ENCODE measurements around the gene MT3. TPM values are rescaled to one million over a fixed set of nuclear protein-coding genes. Genes with fewer than 3 reads are reported as not detected.

The MT3 gene
- total and polyA plus RNA-seq, 2 of the 13 experiments (the other 11 are each of a cell fraction or from before 2014, with no cell fraction given) = not detected

DNA sequence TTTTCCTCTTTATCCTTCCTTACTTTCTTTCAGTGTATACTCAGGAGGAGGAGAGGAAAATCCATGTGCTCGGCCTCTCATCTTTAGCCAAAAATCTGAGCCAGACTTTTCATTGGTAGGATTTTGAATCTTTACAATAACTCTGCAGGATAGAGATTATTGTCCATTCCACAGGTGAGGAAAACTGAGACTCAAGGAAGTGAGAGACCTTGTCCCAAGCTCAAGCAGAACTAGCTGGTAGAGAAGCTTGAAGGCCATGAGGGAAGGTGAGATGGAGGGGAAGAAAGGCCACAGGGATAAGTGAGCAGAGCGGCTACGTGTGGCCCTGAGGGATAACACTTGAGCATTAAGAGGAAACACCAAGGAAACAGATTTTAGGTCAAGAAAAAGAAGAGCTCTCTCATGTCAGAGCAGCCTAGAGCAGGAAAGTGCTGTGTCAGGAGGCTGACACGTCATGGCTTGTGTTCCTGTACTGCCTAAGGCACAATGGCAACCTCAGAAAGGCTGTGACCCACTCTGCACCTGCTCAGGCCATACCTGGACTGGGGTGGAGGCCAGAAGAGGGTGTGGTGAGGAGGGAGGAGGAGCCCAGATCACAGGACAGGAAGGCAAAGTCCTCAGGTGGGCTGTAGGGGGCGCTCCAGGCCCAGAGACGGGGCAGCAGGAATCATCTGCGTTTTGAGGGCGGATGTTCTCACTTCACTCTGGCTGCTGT lies 12.6 kb upstream of the MT3 start (continued):
- peak; percentile 82 for TF ChIP-seq ZEB1 (IDR thresholded peaks at IDR 0.05; ENCODE audit: insufficient replicate concordance, low read depth)
- TF ChIP-seq ZNF781 (CRISPR knock-in tag; IDR thresholded peaks at IDR 0.05; ENCODE audit: borderline replicate concordance, not compliant biosample characterization) = peak; percentile 78
- TF ChIP-seq HOXA3 (CRISPR knock-in tag; IDR thresholded peaks at IDR 0.05) = peak; percentile 44; the same call in 1 of the 2 replicates
- no peak for TF ChIP-seq HDAC6 (IDR thresholded peaks at IDR 0.05; ENCODE audit: low read depth, low read length)
- TF ChIP-seq MAFG (CRISPR knock-in tag; IDR thresholded peaks at IDR 0.05) = no peak
- TF ChIP-seq THAP11 (CRISPR knock-in tag; IDR thresholded peaks at IDR 0.05) = peak; percentile 38; the same call in 1 of the 2 replicates
- TF ChIP-seq, protein P1, sequence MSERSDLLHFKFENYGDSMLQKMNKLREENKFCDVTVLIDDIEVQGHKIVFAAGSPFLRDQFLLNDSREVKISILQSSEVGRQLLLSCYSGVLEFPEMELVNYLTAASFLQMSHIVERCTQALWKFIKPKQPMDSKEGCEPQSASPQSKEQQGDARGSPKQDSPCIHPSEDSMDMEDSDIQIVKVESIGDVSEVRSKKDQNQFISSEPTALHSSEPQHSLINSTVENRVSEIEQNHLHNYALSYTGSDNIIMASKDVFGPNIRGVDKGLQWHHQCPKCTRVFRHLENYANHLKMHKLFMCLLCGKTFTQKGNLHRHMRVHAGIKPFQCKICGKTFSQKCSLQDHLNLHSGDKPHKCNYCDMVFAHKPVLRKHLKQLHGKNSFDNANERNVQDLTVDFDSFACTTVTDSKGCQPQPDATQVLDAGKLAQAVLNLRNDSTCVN (CRISPR knock-in tag; IDR thresholded peaks at IDR 0.05; ENCODE audit: borderline replicate concordance) = peak; percentile 25; the same call in 1 of the 2 replicates
- TF ChIP-seq CBX2 (IDR thresholded peaks at IDR 0.05; ENCODE audit: low read depth, low read length) = no peak
- TF ChIP-seq CBX2 (CRISPR knock-in tag; IDR thresholded peaks at IDR 0.05; ENCODE audit: low read depth) = no peak
- 0 out of 2 replicates have a peak, but pooled peaks have one; percentile 46 for TF ChIP-seq FOXO1 (CRISPR knock-in tag; IDR thresholded peaks at IDR 0.05)
- TF ChIP-seq NONO (IDR thresholded peaks at IDR 0.05) = no peak
- no peak; the same call in 1 of the 2 replicates for TF ChIP-seq NONO (CRISPR knock-in tag; conservative IDR thresholded peaks at IDR 0.05)
- TF ChIP-seq PHF21A (CRISPR knock-in tag; IDR thresholded peaks at IDR 0.05) = 0 out of 2 replicates have a peak, but pooled peaks have one; percentile 24
- TF ChIP-seq, protein P2, sequence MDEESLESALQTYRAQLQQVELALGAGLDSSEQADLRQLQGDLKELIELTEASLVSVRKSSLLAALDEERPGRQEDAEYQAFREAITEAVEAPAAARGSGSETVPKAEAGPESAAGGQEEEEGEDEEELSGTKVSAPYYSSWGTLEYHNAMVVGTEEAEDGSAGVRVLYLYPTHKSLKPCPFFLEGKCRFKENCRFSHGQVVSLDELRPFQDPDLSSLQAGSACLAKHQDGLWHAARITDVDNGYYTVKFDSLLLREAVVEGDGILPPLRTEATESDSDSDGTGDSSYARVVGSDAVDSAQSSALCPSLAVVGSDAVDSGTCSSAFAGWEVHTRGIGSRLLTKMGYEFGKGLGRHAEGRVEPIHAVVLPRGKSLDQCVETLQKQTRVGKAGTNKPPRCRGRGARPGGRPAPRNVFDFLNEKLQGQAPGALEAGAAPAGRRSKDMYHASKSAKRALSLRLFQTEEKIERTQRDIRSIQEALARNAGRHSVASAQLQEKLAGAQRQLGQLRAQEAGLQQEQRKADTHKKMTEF (CRISPR knock-in tag; IDR thresholded peaks at IDR 0.05) = 0 out of 2 replicates have a peak, but pooled peaks have one; percentile 42
- TF ChIP-seq KDM3A (CRISPR knock-in tag; IDR thresholded peaks at IDR 0.05; ENCODE audit: low read depth) = 0 out of 2 replicates have a peak, but pooled peaks have one; percentile 52
- TF ChIP-seq TARDBP (CRISPR knock-in tag; IDR thresholded peaks at IDR 0.05) = 0 out of 2 replicates have a peak, but pooled peaks have one; percentile 48
- TF ChIP-seq KDM5B (CRISPR knock-in tag; IDR thresholded peaks at IDR 0.05; ENCODE audit: borderline replicate concordance) = 0 out of 2 replicates have a peak, but pooled peaks have one; percentile 20
- TF ChIP-seq, protein P3, sequence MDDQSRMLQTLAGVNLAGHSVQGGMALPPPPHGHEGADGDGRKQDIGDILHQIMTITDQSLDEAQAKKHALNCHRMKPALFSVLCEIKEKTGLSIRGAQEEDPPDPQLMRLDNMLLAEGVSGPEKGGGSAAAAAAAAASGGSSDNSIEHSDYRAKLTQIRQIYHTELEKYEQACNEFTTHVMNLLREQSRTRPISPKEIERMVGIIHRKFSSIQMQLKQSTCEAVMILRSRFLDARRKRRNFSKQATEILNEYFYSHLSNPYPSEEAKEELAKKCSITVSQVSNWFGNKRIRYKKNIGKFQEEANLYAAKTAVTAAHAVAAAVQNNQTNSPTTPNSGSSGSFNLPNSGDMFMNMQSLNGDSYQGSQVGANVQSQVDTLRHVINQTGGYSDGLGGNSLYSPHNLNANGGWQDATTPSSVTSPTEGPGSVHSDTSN (CRISPR knock-in tag; IDR thresholded peaks at IDR 0.05; ENCODE audit: borderline replicate concordance) = no peak
- TF ChIP-seq, protein P4, sequence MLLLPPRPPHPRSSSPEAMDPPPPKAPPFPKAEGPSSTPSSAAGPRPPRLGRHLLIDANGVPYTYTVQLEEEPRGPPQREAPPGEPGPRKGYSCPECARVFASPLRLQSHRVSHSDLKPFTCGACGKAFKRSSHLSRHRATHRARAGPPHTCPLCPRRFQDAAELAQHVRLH (CRISPR knock-in tag; IDR thresholded peaks at IDR 0.05; ENCODE audit: borderline replicate concordance, low read depth) = no peak
- TF ChIP-seq GATAD1 (CRISPR knock-in tag; IDR thresholded peaks at IDR 0.05) = no peak; the same call in 1 of the 2 replicates
- no peak; the same call in 1 of the 2 replicates for TF ChIP-seq ZSCAN31 (CRISPR knock-in tag; IDR thresholded peaks at IDR 0.05; ENCODE audit: low read depth)
- TF ChIP-seq MAFK (conservative IDR thresholded peaks at IDR 0.05 in 1 of 2, IDR thresholded peaks at IDR 0.05 in 1 of 2; ENCODE audit: low read length in 2 of 2) = peak; percentile 32 to 34; a peak in 1 of 4 replicates
- TF ChIP-seq, protein P5, sequence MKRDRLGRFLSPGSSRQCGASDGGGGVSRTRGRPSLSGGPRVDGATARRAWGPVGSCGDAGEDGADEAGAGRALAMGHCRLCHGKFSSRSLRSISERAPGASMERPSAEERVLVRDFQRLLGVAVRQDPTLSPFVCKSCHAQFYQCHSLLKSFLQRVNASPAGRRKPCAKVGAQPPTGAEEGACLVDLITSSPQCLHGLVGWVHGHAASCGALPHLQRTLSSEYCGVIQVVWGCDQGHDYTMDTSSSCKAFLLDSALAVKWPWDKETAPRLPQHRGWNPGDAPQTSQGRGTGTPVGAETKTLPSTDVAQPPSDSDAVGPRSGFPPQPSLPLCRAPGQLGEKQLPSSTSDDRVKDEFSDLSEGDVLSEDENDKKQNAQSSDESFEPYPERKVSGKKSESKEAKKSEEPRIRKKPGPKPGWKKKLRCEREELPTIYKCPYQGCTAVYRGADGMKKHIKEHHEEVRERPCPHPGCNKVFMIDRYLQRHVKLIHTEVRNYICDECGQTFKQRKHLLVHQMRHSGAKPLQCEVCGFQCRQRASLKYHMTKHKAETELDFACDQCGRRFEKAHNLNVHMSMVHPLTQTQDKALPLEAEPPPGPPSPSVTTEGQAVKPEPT (CRISPR knock-in tag; IDR thresholded peaks at IDR 0.05; ENCODE audit: low read depth) = peak; percentile 53; the same call in 1 of the 2 replicates
- peak; percentile 67 for TF ChIP-seq XRCC5 (optimal IDR thresholded peaks at IDR 0.05; ENCODE audit: low read length)

Data from HepG2 (cell line).